Hepatocyte (in vitro differentiated cells): ENCODE data around the gene CCDC86. TPM values are rescaled to one million over a fixed set of nuclear protein-coding genes. Genes with fewer than 3 reads are reported as not detected.

Source experiments
- DNase-seq: peaks from one replicate; pipeline ENCODE4 v3.0.0-alpha.2; 2016; ENCODE audit warnings: low spot score
- H2AFZ ChIP-seq: fragments of 200-600 bp; sonication (generic); 2 replicates; pipeline ENCODE4 v1.6.0; 2016; ENCODE audit warnings: antibody characterized with exemption, mild to moderate bottlenecking
- H3K27ac ChIP-seq: fragments of 200-600 bp; sonication (generic); 2 replicates; pipeline ENCODE4 v1.5.1; 2016; ENCODE audit warnings: mild to moderate bottlenecking
- H3K27me3 ChIP-seq: fragments of 200-600 bp; sonication (generic); 2 replicates; pipeline ENCODE4 v1.6.1; 2016
- H3K36me3 ChIP-seq: fragments of 200-600 bp; sonication (generic); replicated peaks from 2 replicates; pipeline ENCODE4 v1.5.1; 2016; ENCODE audit warnings: low read depth; ENCODE audit not compliant: insufficient read depth
- H3K4me1 ChIP-seq: fragments of 200-600 bp; sonication (generic); 2 replicates; pipeline ENCODE4 v1.5.1; 2016; ENCODE audit warnings: mild to moderate bottlenecking, moderate library complexity; ENCODE audit not compliant: insufficient read depth
- H3K4me2 ChIP-seq: fragments of 200-600 bp; sonication (generic); 2 replicates; pipeline ENCODE4 v1.6.0; 2016
- H3K4me3 ChIP-seq: fragments of 200-600 bp; sonication (generic); 2 replicates; pipeline ENCODE4 v1.5.1; 2016; ENCODE audit warnings: mild to moderate bottlenecking
- H3K79me2 ChIP-seq: fragments of 200-600 bp; sonication (generic); 2 replicates; pipeline ENCODE4 v1.6.0; 2017; ENCODE audit warnings: mild to moderate bottlenecking
- H3K9me2 ChIP-seq: fragments of 200-600 bp; sonication (generic); replicated peaks from 2 replicates; pipeline ENCODE4 v1.6.0; 2017; ENCODE audit warnings: mild to moderate bottlenecking; ENCODE audit not compliant: insufficient read depth
- H3K9me3 ChIP-seq: fragments of 200-600 bp; sonication (generic); 2 replicates; pipeline ENCODE4 v1.5.1; 2016; ENCODE audit warnings: low read depth, mild to moderate bottlenecking
- H4K20me1 ChIP-seq: fragments of 200-600 bp; sonication (generic); 2 replicates; pipeline ENCODE4 v1.6.0; 2016; ENCODE audit warnings: mild to moderate bottlenecking; ENCODE audit not compliant: insufficient read depth, poor library complexity, severe bottlenecking
- EZH2 ChIP-seq: fragments of 200-600 bp; sonication (generic); IDR thresholded peaks from 2 replicates; pipeline ENCODE4 v1.6.1; 2016; ENCODE audit warnings: antibody characterized with exemption, mild to moderate bottlenecking, borderline replicate concordance
- EZH2phosphoT487 ChIP-seq: fragments of 200-600 bp; sonication (generic); IDR thresholded peaks from one replicate; pipeline ENCODE4 v1.6.1; 2018; ENCODE audit warnings: antibody characterized with exemption, mild to moderate bottlenecking, low read depth, moderate library complexity; ENCODE audit not compliant: unreplicated experiment, severe bottlenecking
- WGBS: methylation state at CpG from one replicate; pipeline ENCODE4 v1.1.6; 2016; ENCODE audit warnings: low lambda C conversion rate; ENCODE audit errors: missing lambda C conversion rate; 5-methylcytosine and 5-hydroxymethylcytosine counted together
- polyA plus RNA-seq: library from polyadenylated mRNA; unstranded; fragments of >200 nt; fragmentation: Nextera tagmentation; extraction: Ambion mirVana; gene quantifications from 2 replicates; pipeline ENCODE4 v1.2.1, GENCODE V29; 2016
- total RNA-seq: library from RNA; depleted of rRNA; stranded (reverse); fragments of >200 nt; gene quantifications from 2 replicates; pipeline ENCODE4 v1.2.3, GENCODE V29; 2014
- TF ChIP-seq, protein P1 (sequence below): fragments of 200-600 bp; sonication (generic); IDR thresholded peaks from 2 replicates; pipeline ENCODE4 v1.5.1; 2016; ENCODE audit warnings: antibody characterized with exemption, mild to moderate bottlenecking; ENCODE audit not compliant: poor library complexity

Gene CCDC86
- total and polyA plus RNA-seq, 2 experiments from 2014 or later, result 9.1 to 25.3 TPM

GRCh38 chr11:60862171-60862570, 20.3 kb downstream of the CCDC86 start:
- Histone ChIP-seq H4K20me1 (no peaks in the 10 kb centered on the region), H3K27me3 (no peaks in the 10 kb centered on the region), H3K9me2 (no peaks in the 10 kb centered on the region), H3K4me1 (no peaks in the 10 kb centered on the region), H3K36me3 (no peaks in the 10 kb centered on the region), H3K4me2 (no peak overlapping the region), H3K9me3 (no peaks in the 10 kb centered on the region), H2AFZ (no peak overlapping the region), H3K27ac (no peak overlapping the region), H3K4me3 (no peak overlapping the region), H3K79me2 (no peaks in the 10 kb centered on the region)
- TF ChIP-seq EZH2, result no peak
- TF ChIP-seq, protein P1, sequence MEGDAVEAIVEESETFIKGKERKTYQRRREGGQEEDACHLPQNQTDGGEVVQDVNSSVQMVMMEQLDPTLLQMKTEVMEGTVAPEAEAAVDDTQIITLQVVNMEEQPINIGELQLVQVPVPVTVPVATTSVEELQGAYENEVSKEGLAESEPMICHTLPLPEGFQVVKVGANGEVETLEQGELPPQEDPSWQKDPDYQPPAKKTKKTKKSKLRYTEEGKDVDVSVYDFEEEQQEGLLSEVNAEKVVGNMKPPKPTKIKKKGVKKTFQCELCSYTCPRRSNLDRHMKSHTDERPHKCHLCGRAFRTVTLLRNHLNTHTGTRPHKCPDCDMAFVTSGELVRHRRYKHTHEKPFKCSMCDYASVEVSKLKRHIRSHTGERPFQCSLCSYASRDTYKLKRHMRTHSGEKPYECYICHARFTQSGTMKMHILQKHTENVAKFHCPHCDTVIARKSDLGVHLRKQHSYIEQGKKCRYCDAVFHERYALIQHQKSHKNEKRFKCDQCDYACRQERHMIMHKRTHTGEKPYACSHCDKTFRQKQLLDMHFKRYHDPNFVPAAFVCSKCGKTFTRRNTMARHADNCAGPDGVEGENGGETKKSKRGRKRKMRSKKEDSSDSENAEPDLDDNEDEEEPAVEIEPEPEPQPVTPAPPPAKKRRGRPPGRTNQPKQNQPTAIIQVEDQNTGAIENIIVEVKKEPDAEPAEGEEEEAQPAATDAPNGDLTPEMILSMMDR, result no peak
- TF ChIP-seq EZH2phosphoT487, result no peak
- DNase-seq, result no peak
- WGBS, result 95% methylated on average over 9 of the region's 9 CpGs

GRCh38 chr11:60863550-60864521, 21.9 kb downstream of the CCDC86 start:
- WGBS, result 67% methylated on average over 16 of the region's 16 CpGs
- TF ChIP-seq EZH2, result no peak
- TF ChIP-seq, protein P1, result no peak
- no peaks in the 10 kb centered on the region for H3K9me3 ChIP-seq

DNA sequence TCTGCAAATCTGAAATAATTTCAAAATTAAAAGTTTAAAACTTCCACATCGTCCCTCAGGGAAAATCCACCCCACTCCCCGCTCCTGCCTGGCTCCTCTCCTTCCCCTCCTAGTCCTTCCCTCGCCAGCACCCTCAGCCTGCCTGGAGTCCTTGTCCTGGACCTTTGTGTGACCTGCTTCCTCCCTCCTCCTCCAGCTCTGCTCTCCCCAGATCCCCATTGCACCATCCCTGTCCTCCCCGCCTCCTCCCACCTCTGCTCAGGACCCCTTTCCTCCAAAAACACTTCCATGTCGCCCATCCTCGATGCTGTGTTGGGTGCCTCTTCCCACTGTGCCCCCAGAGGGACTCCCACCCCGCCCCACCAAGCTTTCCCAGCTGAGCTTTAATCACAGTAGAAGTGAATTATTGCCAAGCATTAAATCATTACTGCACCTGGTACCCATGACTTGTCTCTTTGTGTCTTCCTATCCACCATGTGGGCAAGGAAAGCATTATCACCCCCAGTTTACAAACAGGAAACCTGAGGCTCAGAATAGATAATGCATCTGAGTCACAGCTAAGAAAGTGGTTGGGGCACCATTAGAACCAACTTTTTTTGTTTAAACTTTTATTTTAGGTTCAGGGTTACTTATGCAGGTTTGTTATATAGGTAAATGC, 23.1 kb downstream of the CCDC86 start:
- no peak overlapping the region for H2AFZ ChIP-seq
- H3K4me2 ChIP-seq, result no peak overlapping the region
- H3K27me3 ChIP-seq, result no peaks in the 10 kb centered on the region
- no peaks in the 10 kb centered on the region for H3K79me2 ChIP-seq
- TF ChIP-seq EZH2, result no peak
- no peak for TF ChIP-seq EZH2phosphoT487
- TF ChIP-seq, protein P1, result no peak
- no peaks in the 10 kb centered on the region for H3K36me3 ChIP-seq
- H4K20me1 ChIP-seq, result no peaks in the 10 kb centered on the region
- no peaks in the 10 kb centered on the region for H3K4me1 ChIP-seq
- DNase-seq, result no peak
- no peak overlapping the region for H3K27ac ChIP-seq
- H3K9me3 ChIP-seq, result no peaks in the 10 kb centered on the region
- H3K4me3 ChIP-seq, result no peak overlapping the region
- no peaks in the 10 kb centered on the region for H3K9me2 ChIP-seq
- WGBS, result 77% methylated on average over 4 of the region's 7 CpGs

More at GRCh38 chr11:60863550-60864521, 21.9 kb downstream of the CCDC86 start:
- H3K4me2 ChIP-seq, result no peak overlapping the region
- H2AFZ ChIP-seq, result no peak overlapping the region
- no peak overlapping the region for H3K4me3 ChIP-seq
- H3K4me1 ChIP-seq, result no peaks in the 10 kb centered on the region
- H3K27ac ChIP-seq, result no peak overlapping the region
- no peak for DNase-seq
- no peaks in the 10 kb centered on the region for H3K27me3 ChIP-seq
- no peaks in the 10 kb centered on the region for H3K9me2 ChIP-seq
- H4K20me1 ChIP-seq, result no peaks in the 10 kb centered on the region
- no peaks in the 10 kb centered on the region for H3K79me2 ChIP-seq
- no peaks in the 10 kb centered on the region for H3K36me3 ChIP-seq
